Smooth muscle cell (in vitro differentiated cells): ENCODE data around the gene ADCK1. TPM values are rescaled to one million over a fixed set of nuclear protein-coding genes. Genes with fewer than 3 reads are reported as not detected.
"Not testable (repeated sequence)": the region's sequence is repeated elsewhere in the genome, so short reads cannot be mapped to it uniquely, and the experiment has no call there.

Experiments
- DNase-seq: peaks from one replicate; lab custom pipeline; 2025; ENCODE audit not compliant: unreplicated experiment; lab: John Stamatoyannopoulos, UW
- H2AFZ ChIP-seq: fragments of 200-600 bp; sonication (generic); 2 replicates; pipeline ENCODE4 v1.6.0; 2016; ENCODE audit warnings: antibody characterized with exemption, low read depth, mild to moderate bottlenecking
- H3F3A ChIP-seq: fragments of 200-600 bp; sonication (generic); 2 replicates; pipeline ENCODE4 v1.6.0; 2017; ENCODE audit warnings: antibody characterized with exemption, low read depth
- H3K27ac ChIP-seq: fragments of 200-600 bp; sonication (generic); 2 replicates; pipeline ENCODE4 v1.5.1; 2016; ENCODE audit warnings: low read depth, mild to moderate bottlenecking
- H3K27me3 ChIP-seq: fragments of 200-600 bp; sonication (generic); 2 replicates; pipeline ENCODE4 v1.6.1; 2016; ENCODE audit warnings: low read depth, mild to moderate bottlenecking
- H3K36me3 ChIP-seq: fragments of 200-600 bp; sonication (generic); 2 replicates; pipeline ENCODE4 v1.5.1; 2016; ENCODE audit warnings: low read depth
- H3K4me1 ChIP-seq: fragments of 200-600 bp; sonication (generic); 2 replicates; pipeline ENCODE4 v1.5.1; 2016; ENCODE audit warnings: low read depth
- H3K4me2 ChIP-seq: fragments of 200-600 bp; sonication (generic); 2 replicates; pipeline ENCODE4 v1.6.0; 2016; ENCODE audit warnings: mild to moderate bottlenecking
- H3K4me3 ChIP-seq: fragments of 200-600 bp; sonication (generic); 2 replicates; pipeline ENCODE4 v1.5.1; 2016; ENCODE audit warnings: mild to moderate bottlenecking
- H3K79me2 ChIP-seq: fragments of 200-600 bp; sonication (generic); 2 replicates; pipeline ENCODE4 v1.6.0; 2016; ENCODE audit warnings: low read depth, mild to moderate bottlenecking
- H3K9ac ChIP-seq: fragments of 200-600 bp; sonication (generic); 2 replicates; pipeline ENCODE4 v1.6.0; 2016; ENCODE audit warnings: low read depth
- H3K9me3 ChIP-seq: fragments of 200-600 bp; sonication (generic); replicated peaks from 2 replicates; pipeline ENCODE4 v1.5.1; 2016; ENCODE audit warnings: low read depth
- H4K20me1 ChIP-seq: fragments of 200-600 bp; sonication (generic); 2 replicates; pipeline ENCODE4 v1.6.0; 2016; ENCODE audit warnings: low read depth
- whole genome bisulfite sequencing: methylation state at CpG from one replicate; pipeline ENCODE4 v1.1.7; 2016; ENCODE audit warnings: low lambda C conversion rate; 5-methylcytosine and 5-hydroxymethylcytosine counted together
- polyA plus RNA-seq: library from polyadenylated mRNA; unstranded; fragments of >200 nt; fragmentation: Nextera tagmentation; extraction: Ambion mirVana; gene quantifications from 2 replicates; pipeline ENCODE4 v1.2.1, GENCODE V29; 2016
- total RNA-seq: library from RNA; depleted of rRNA; stranded (reverse); fragments of >200 nt; gene quantifications from 2 replicates; pipeline ENCODE4 v1.2.3, GENCODE V29; 2014
- TF ChIP-seq, protein P1 (sequence below): fragments of 200-600 bp; sonication (generic); IDR thresholded peaks from 2 replicates; pipeline ENCODE4 v1.5.1; 2017; ENCODE audit warnings: borderline replicate concordance, mild to moderate bottlenecking, antibody characterized with exemption; ENCODE audit not compliant: insufficient read depth, poor library complexity, severe bottlenecking

Gene ADCK1
- total and polyA plus RNA-seq, 2 experiments from 2014 or later, result 4.2 to 5.1 TPM

DNA sequence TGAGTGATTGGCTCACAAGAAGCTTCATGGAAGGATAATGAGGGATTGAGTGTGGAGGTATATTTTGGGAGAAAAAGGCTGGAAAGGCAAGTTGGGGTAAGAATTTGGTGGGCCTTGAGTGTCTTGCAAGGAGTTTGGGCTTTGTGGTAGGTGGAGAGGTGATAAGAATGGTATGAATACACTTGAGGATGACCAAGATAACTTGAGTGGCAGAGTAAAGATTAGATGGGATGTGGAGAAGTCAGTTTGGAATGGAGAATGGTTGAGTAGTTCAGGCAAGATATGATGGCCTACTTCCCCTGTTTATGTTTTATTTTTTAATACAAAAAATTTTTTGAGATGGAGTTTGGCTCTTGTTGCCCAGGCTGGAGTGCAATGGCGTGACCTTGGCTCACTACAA, 9.1 kb downstream of the ADCK1 start:
- Histone ChIP-seq H3K36me3 (no peaks in the 10 kb centered on the region), H3K27ac (no peak overlapping the region), H3K79me2 (no peaks in the 10 kb centered on the region), H4K20me1 (no peaks in the 10 kb centered on the region), H3K4me1 (no peaks in the 10 kb centered on the region), H2AFZ (no peak overlapping the region), H3F3A (no peaks in the 10 kb centered on the region), H3K27me3 (no peaks in the 10 kb centered on the region), H3K4me3 (no peak overlapping the region), H3K9me3 (no peaks in the 10 kb centered on the region), H3K4me2 (no peak overlapping the region), H3K9ac (no peak overlapping the region)
- DNase-seq, result no peak
- TF ChIP-seq, protein P1, sequence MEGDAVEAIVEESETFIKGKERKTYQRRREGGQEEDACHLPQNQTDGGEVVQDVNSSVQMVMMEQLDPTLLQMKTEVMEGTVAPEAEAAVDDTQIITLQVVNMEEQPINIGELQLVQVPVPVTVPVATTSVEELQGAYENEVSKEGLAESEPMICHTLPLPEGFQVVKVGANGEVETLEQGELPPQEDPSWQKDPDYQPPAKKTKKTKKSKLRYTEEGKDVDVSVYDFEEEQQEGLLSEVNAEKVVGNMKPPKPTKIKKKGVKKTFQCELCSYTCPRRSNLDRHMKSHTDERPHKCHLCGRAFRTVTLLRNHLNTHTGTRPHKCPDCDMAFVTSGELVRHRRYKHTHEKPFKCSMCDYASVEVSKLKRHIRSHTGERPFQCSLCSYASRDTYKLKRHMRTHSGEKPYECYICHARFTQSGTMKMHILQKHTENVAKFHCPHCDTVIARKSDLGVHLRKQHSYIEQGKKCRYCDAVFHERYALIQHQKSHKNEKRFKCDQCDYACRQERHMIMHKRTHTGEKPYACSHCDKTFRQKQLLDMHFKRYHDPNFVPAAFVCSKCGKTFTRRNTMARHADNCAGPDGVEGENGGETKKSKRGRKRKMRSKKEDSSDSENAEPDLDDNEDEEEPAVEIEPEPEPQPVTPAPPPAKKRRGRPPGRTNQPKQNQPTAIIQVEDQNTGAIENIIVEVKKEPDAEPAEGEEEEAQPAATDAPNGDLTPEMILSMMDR, result no peak
- WGBS, result 100% methylated on average over 1 of the region's 1 CpG

DNA sequence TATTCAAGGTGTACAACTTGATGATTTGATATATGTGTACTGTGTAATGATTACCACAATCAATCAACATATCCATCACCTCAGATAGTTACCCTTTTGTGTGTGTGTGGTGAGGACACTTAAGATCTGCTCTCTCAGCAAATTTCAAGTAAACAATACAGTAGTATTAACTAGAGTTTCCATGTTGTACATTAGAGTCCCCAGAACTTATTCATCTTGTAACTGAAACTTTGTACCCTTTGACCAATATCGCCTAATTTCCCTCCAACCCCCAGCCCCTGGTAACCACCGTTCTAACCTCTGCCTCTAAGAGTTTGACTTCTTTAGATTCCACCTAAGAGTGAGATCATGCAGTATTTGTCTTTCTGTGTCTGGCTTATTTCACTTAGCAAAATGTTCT, 12.1 kb downstream of the ADCK1 start:
- DNase-seq, result no peak
- Histone ChIP-seq H3K9ac (no peak overlapping the region), H3K79me2 (no peaks in the 10 kb centered on the region), H3K9me3 (no peaks in the 10 kb centered on the region), H3K27me3 (no peaks in the 10 kb centered on the region), H3K4me1 (no peaks in the 10 kb centered on the region), H3K36me3 (no peaks in the 10 kb centered on the region), H2AFZ (no peak overlapping the region), H3K4me2 (no peak overlapping the region), H4K20me1 (no peaks in the 10 kb centered on the region), H3K4me3 (no peak overlapping the region), H3F3A (no peaks in the 10 kb centered on the region), H3K27ac (no peak overlapping the region)
- WGBS, result 98% methylated on average over 2 of the region's 2 CpGs
- TF ChIP-seq, protein P1, result no peak

DNA sequence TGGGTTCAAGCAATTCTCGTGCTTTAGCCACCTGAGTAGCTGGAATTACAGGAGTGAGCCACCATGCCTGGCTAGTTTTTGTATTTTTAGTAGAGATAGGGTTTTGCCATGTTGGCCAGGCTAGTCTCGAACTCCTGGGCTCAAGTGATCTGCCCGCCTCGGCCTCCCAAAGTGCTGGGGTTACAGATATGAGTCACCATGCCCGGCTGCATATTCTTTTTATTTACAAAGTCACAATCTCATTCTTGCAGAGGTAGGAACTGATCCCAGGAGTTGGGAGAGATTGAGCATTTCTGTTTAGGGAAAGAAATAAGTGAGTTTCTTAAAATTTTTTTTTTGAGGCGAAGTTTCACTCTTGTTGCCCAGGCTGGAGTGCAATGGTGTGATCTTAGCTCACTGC, 12.8 kb downstream of the ADCK1 start:
- H3K9me3 ChIP-seq, H3K4me1 ChIP-seq, H3K36me3 ChIP-seq, H3K4me3 ChIP-seq, H4K20me1 ChIP-seq, H2AFZ ChIP-seq, H3K79me2 ChIP-seq, H3K4me2 ChIP-seq, H3K27ac ChIP-seq, DNase-seq, H3K27me3 ChIP-seq, H3K9ac ChIP-seq, H3F3A ChIP-seq: not testable (repeated sequence)
- 85% methylated on average over 6 of the region's 6 CpGs for WGBS

GRCh38 chr14:77822307-77822706, 22.4 kb downstream of the ADCK1 start:
- Histone ChIP-seq H3K9me3 (no peaks in the 10 kb centered on the region), H3K79me2 (no peaks in the 10 kb centered on the region), H3K27ac (no peak overlapping the region), H3F3A (no peaks in the 10 kb centered on the region), H3K4me2 (no peak overlapping the region), H3K4me1 (no peaks in the 10 kb centered on the region), H3K9ac (no peak overlapping the region), H3K27me3 (no peaks in the 10 kb centered on the region), H3K4me3 (no peak overlapping the region), H3K36me3 (no peaks in the 10 kb centered on the region), H4K20me1 (no peaks in the 10 kb centered on the region), H2AFZ (no peak overlapping the region)
- TF ChIP-seq, protein P1, result no peak
- 92% methylated on average over 5 of the region's 5 CpGs for WGBS
- no peak for DNase-seq
